ENCODE data around the gene TSGA10IP. TPM values are rescaled to one million over a fixed set of nuclear protein-coding genes. Genes with fewer than 3 reads are reported as not detected.
A peak's percentile ranks its signal among the peaks of the same experiment; 100 is the strongest.

The TSGA10IP gene
- total RNA-seq, 2 experiments from 2014 or later, result not detected

DNA sequence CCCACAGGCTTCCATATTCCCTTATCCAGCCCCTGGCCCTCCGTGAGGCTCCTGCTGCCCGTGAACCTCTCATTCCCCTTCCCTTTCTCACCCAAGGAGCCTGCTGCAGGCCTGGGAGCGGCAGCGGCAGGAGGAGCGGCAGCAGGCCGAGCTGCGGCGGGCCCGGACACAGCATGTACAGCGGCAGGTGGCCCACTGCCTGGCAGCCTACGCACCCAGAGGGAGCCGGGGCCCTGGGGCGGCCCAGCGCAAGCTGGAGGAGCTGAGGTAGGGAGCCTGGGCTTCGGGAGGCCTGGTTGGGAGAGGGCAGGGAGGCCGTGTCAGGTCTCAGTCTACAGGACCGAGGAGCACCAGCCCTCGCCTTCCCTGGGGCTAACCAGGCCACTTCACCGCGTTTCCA, 8.2 kb downstream of the TSGA10IP start:
- intact Hi-C loops (cut with micrococcal nuclease), result no loop called here
- H3K4me1 Mint-ChIP-seq (ENCODE audit: low read depth), result peaks cover 24% of the 10 kb centered on the region
- no peaks in the 10 kb centered on the region for H3K9me3 Mint-ChIP-seq
- CTCF ChIA-PET, result interaction anchor here (0.7 to 1.4 kb wide), 2 partner anchors 31 to 69 kb away, joined by 3 to 5 read pairs; no protein-coding TSS in a partner anchor
- H3K27ac Mint-ChIP-seq, result no peak overlapping the region
- no peak overlapping the region for H3K4me3 Mint-ChIP-seq
- DNase-seq, result no peak
- no peaks in the 10 kb centered on the region for H3K36me3 Mint-ChIP-seq (ENCODE audit: low read depth)
- H3K27me3 Mint-ChIP-seq (ENCODE audit: low read depth), result no peaks in the 10 kb centered on the region

DNA sequence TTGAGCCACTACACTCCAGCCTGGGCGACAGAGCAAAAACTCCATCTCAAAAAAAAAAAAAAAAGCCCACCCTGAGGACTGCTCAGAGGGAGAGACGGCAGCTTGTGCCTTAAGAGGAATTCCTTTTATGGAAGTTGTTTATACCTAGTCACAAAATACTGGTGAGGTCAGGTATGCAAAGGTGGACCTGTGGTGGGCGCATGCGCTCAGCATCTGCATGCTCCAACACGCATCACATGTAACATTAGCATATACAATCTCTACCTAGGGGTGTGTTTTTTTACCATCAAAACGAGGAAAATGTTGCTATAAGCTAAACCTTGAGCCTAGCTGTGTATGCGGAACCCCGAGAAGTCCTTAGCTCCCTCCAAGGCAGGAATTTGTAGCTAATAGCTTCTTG, 9.5 kb downstream of the TSGA10IP start:
- no peaks in the 10 kb centered on the region for H3K27me3 Mint-ChIP-seq (ENCODE audit: low read depth)
- intact Hi-C loops (cut with micrococcal nuclease), result no loop called here
- no peak overlapping the region for H3K4me3 Mint-ChIP-seq
- no peak overlapping the region for H3K27ac Mint-ChIP-seq
- DNase-seq, result no peak
- CTCF ChIA-PET, result interaction anchor here (0.6 to 0.9 kb wide), 6 partner anchors 14 to 243 kb away, joined by 3 to 8 read pairs (median 4); no protein-coding TSS in a partner anchor
- no peaks in the 10 kb centered on the region for H3K9me3 Mint-ChIP-seq
- H3K4me1 Mint-ChIP-seq (ENCODE audit: low read depth), result peaks cover 24% of the 10 kb centered on the region
- H3K36me3 Mint-ChIP-seq (ENCODE audit: low read depth), result no peaks in the 10 kb centered on the region

DNA sequence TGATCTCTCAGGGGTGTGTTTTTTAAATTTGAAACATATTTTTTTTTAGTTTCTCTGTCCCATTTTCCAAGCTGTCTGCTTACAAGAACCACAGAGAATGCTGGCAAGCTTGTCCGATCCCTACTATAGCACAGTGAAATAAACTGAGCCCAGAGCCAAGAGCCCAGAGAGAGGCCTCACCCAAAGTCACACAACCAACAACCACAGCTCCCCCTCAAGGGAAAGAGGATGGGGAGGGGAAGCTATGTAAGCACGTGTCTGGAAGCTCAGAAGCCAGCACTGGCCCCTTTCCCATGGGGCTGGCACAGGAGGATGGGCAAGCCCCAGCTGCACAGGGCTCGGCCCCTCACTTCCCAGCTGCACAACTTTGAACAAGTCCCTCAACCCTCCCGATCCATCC, 13.0 kb downstream of the TSGA10IP start:
- CTCF ChIA-PET, result interaction anchor here (0.5 to 2.4 kb wide), 3 partner anchors 64 to 73 kb away, joined by 3 to 12 read pairs (median 10); partner anchors contain the start of gene FIBP
- intact Hi-C loops (cut with micrococcal nuclease), result no loop called here
- Mint-ChIP-seq H3K27me3 (ENCODE audit: low read depth) (no peaks in the 10 kb centered on the region), H3K27ac (peak overlapping the region; percentile 95), H3K9me3 (no peaks in the 10 kb centered on the region), H3K4me1 (ENCODE audit: low read depth) (peaks cover 41% of the 10 kb centered on the region), H3K4me3 (no peak overlapping the region), H3K36me3 (ENCODE audit: low read depth) (peaks cover 3% of the 10 kb centered on the region)
- DNase-seq, result no peak

DNA sequence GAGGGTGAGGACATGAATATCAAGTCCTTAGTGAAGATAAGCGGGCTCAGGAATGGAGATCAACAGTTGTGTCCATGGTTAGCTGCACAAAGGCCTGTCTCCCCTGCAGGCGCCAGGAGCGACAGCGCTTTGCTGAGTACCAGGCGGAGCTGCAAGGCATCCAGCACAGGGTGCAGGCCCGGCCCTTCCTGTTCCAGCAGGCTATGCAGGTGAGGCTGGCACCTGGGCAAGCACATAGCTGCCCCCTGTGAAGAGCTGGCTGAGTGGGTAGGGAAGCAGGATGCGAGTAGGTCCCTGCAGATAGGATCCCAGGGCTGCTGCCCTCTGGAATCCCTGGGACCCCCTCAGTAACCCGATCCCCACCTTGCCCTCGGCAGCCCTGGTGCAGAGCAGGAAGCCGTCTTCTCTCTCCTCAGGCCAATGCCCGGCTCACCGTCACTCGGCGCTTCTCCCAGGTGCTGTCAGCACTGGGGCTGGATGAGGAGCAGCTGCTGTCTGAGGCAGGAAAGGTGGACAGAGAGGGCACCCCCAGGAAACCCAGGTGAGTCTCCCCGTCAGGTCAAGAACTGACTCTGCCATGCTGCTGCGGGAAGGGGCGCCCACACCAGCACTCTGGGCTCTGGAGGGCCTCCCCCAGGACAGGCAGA, 13.6 kb downstream of the TSGA10IP start:
- H3K27me3 Mint-ChIP-seq (ENCODE audit: low read depth), result no peaks in the 10 kb centered on the region
- H3K36me3 Mint-ChIP-seq (ENCODE audit: low read depth), result peaks cover 3% of the 10 kb centered on the region
- no peaks in the 10 kb centered on the region for H3K9me3 Mint-ChIP-seq
- no peak for DNase-seq
- intact Hi-C loops (cut with micrococcal nuclease), result no loop called here
- H3K27ac Mint-ChIP-seq, result peak overlapping the region; percentile 95
- H3K4me1 Mint-ChIP-seq (ENCODE audit: low read depth), result peaks cover 47% of the 10 kb centered on the region
- CTCF ChIA-PET, result interaction anchor here (0.5 to 2.4 kb wide), 3 partner anchors 64 to 74 kb away, joined by 3 to 12 read pairs (median 10); partner anchors contain the start of gene FIBP
- H3K4me3 Mint-ChIP-seq, result no peak overlapping the region

GRCh38 chr11:65960824-65961266, 15.6 kb downstream of the TSGA10IP start:
- intact Hi-C loops (cut with micrococcal nuclease), result loop anchor here (1.0 to 2.0 kb wide), 7 partner anchors 28 to 101 kb away; partner anchors contain the start of genes BANF1, C11orf68, CCDC85B and DRAP1
- H3K4me3 Mint-ChIP-seq, result peak overlapping the region; percentile 95
- H3K27ac Mint-ChIP-seq, result peak overlapping the region; percentile 95
- CTCF ChIA-PET, result interaction anchor here (0.6 to 1.7 kb wide), 3 partner anchors 76 to 653 kb away, joined by 3 to 5 read pairs (median 3); no protein-coding TSS in a partner anchor
- H3K36me3 Mint-ChIP-seq (ENCODE audit: low read depth), result peaks cover 14% of the 10 kb centered on the region
- H3K27me3 Mint-ChIP-seq (ENCODE audit: low read depth), result no peaks in the 10 kb centered on the region
- no peaks in the 10 kb centered on the region for H3K9me3 Mint-ChIP-seq
- no peak for DNase-seq
- H3K4me1 Mint-ChIP-seq (ENCODE audit: low read depth), result peaks cover 51% of the 10 kb centered on the region

DNA sequence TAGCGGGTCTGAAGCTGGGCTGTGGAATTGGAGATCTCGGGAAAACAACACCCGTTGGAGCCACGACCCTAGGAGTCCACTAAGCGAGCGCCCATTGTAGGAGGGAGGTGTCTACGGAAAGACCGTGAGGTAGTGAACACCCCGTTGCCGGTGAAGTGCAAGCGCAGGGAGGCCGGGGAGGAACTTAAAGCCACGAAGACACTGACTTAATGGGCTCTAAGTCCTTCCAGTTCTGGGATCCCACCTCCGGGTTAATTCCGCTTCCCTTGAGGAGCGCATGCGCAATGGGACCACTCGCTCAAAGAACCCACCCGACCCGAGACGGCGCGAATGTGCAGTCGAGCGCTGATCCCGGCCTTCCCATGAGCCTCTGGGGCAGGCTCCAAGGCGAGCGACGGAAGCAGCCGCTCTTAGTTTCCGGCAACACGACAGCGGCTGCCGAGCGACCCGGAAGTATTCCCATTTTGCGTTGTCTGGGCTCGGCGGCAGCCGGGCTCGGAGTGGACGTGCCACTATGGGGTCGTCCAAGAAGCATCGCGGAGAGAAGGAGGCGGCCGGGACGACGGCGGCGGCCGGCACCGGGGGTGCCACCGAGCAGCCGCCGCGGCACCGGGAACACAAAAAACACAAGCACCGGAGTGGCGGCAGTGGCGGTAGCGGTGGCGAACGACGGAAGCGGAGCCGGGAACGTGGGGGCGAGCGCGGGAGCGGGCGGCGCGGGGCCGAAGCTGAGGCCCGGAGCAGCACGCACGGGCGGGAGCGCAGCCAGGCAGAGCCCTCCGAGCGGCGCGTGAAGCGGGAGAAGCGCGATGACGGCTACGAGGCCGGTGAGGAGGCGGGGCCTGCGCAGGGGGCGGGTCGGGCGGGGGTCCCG, 16.2 kb downstream of the TSGA10IP start, which contains the start of gene SART1:
Gene SART1, plus strand, starts transcription at position 468 of the 874 bp plus-strand sequence. Its CDS starts 47 bp downstream, at position 515.
- Mint-ChIP-seq H3K9me3 (no peaks in the 10 kb centered on the region), H3K4me3 (peak within 1 kb of the TSS; percentile 95), H3K27ac (peak within 1 kb of the TSS; percentile 95), H3K4me1 (ENCODE audit: low read depth) (peaks cover 47% of the 10 kb centered on the region), H3K27me3 (ENCODE audit: low read depth) (no peaks in the 10 kb centered on the region), H3K36me3 (ENCODE audit: low read depth) (peaks cover 18% of the 10 kb centered on the region)
- CTCF ChIA-PET, result interaction anchor here (1.0 to 1.7 kb wide), 3 partner anchors 76 to 88 kb away, joined by 3 to 5 read pairs (median 4); no protein-coding TSS in a partner anchor
- intact Hi-C loops (cut with micrococcal nuclease), result loop anchor here (1.0 to 2.0 kb wide), 7 partner anchors 27 to 101 kb away; partner anchors contain the start of genes BANF1, C11orf68, CCDC85B and DRAP1
- DNase-seq, result peak; percentile 98

GRCh38 chr11:65962141-65962564, 16.9 kb downstream of the TSGA10IP start:
- no peak for DNase-seq
- Mint-ChIP-seq H3K27me3 (ENCODE audit: low read depth) (no peaks in the 10 kb centered on the region), H3K27ac (peak overlapping the region; percentile 81), H3K36me3 (ENCODE audit: low read depth) (peaks cover 19% of the 10 kb centered on the region), H3K4me1 (ENCODE audit: low read depth) (peaks cover 40% of the 10 kb centered on the region), H3K4me3 (peak overlapping the region; percentile 95), H3K9me3 (no peaks in the 10 kb centered on the region)
- CTCF ChIA-PET, result interaction anchor here (1.2 kb wide), 1 partner anchor 78 kb away, joined by 4 read pairs; no protein-coding TSS in a partner anchor
- intact Hi-C loops (cut with micrococcal nuclease), result no loop called here

DNA sequence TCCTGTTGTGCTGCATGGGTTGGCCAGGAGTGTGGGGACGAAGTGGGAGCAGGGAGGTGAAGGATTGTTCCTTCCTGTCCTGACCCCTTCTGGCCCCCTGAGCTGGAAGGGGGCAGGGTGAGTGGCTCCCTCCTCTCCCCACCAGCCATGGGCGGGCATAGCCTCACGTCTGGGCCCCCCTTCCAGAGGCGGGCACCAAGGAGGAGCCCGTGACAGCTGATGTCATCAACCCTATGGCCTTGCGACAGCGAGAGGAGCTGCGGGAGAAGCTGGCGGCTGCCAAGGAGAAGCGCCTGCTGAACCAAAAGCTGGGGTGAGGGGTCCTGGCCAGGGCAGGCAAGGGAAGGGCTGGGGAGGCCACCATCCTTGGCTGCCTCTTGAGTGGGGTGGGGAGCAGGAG, 19.6 kb downstream of the TSGA10IP start:
- Mint-ChIP-seq H3K27ac (no peak overlapping the region), H3K4me1 (ENCODE audit: low read depth) (peaks cover 33% of the 10 kb centered on the region), H3K36me3 (ENCODE audit: low read depth) (peaks cover 29% of the 10 kb centered on the region), H3K27me3 (ENCODE audit: low read depth) (no peaks in the 10 kb centered on the region), H3K4me3 (no peak overlapping the region), H3K9me3 (no peaks in the 10 kb centered on the region)
- intact Hi-C loops (cut with micrococcal nuclease), result no loop called here
- CTCF ChIA-PET, result interaction anchor here (1.0 to 1.6 kb wide), 3 partner anchors 23 to 80 kb away, joined by 3 to 8 read pairs (median 4); partner anchors contain the start of gene FIBP
- DNase-seq, result no peak

GRCh38 chr11:65965986-65966762, 20.9 kb downstream of the TSGA10IP start:
- Mint-ChIP-seq H3K4me1 (ENCODE audit: low read depth) (peaks cover 31% of the 10 kb centered on the region), H3K27ac (no peak overlapping the region), H3K4me3 (no peak overlapping the region), H3K27me3 (ENCODE audit: low read depth) (no peaks in the 10 kb centered on the region), H3K36me3 (ENCODE audit: low read depth) (peaks cover 34% of the 10 kb centered on the region), H3K9me3 (no peaks in the 10 kb centered on the region)
- DNase-seq, result no peak
- CTCF ChIA-PET, result interaction anchor here (0.9 to 1.6 kb wide), 3 partner anchors 22 to 78 kb away, joined by 4 to 8 read pairs (median 4); partner anchors contain the start of gene FIBP
- intact Hi-C loops (cut with micrococcal nuclease), result no loop called here

DNA sequence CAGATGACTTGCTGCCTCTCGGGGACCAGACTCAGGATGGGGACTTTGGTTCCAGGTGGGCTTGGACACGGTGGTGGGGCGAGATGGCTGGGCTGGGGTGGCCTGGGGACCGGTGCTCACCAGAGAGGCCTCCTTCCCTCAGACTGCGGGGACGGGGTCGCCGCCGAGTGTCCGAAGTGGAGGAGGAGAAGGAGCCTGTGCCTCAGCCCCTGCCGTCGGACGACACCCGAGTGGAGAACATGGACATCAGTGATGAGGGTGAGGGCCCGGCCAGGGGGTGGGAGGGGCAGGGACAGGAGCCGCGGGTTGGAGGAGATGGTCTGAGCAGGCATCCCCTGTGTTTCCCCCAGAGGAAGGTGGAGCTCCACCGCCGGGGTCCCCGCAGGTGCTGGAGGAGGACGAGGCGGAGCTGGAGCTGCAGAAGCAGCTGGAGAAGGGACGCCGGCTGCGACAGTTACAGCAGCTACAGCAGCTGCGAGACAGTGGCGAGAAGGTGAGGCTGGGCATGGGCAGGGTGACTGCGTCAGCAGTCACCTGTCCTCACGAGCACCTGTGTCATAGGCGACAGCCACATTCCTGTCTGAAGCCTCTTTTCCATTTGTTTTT, 22.2 kb downstream of the TSGA10IP start:
- H3K27me3 Mint-ChIP-seq (ENCODE audit: low read depth), result no peaks in the 10 kb centered on the region
- peaks cover 27% of the 10 kb centered on the region for H3K4me1 Mint-ChIP-seq (ENCODE audit: low read depth)
- no peaks in the 10 kb centered on the region for H3K9me3 Mint-ChIP-seq
- peaks cover 35% of the 10 kb centered on the region for H3K36me3 Mint-ChIP-seq (ENCODE audit: low read depth)
- H3K4me3 Mint-ChIP-seq, result no peak overlapping the region
- intact Hi-C loops (cut with micrococcal nuclease), result no loop called here
- no peak for DNase-seq
- H3K27ac Mint-ChIP-seq, result no peak overlapping the region
- CTCF ChIA-PET, result no interaction called here

Data from activated naive CD4-positive, alpha-beta T cell treated with anti-CD3 and anti-CD28 coated beads for 36 hours (primary cell).